ENCODE data around the gene SYNDIG1.

- no peak for TF ChIP-seq POLR2AphosphoS5 (IDR thresholded peaks at IDR 0.05)
- no peak for TF ChIP-seq CTCF (IDR thresholded peaks at IDR 0.05)
- TF ChIP-seq POLR2A (IDR thresholded peaks at IDR 0.05) = no peak
These were observed 165.4 kb downstream of the SYNDIG1 start for GRCh38 chr20:24634855-24635254.

Measured in prostate gland (tissue), 2 donors.